ENCODE data around the gene ARRB1.

ARRB1 gene

DNA sequence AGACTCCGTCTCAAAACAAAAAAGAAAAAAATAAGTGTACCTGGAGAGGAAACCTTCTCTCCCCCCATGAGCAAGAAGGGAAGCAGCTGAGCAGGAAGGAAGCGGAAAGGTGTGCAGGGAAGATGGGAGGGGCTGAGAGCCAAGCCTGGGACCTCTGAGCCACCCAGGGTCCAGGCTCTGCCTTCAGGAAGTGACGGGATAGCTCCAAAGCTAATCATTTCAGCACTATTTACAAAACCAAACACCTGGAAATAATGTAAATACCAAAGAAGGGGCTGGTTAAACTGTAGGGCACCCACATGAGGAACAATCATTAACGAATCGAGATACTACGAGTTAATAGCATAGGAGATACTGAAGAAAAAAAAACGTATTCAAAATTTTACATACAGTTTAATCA lies 27.9 kb downstream of the ARRB1 start (continued):
- TF ChIP-seq ZNF280C (tag by site-specific recombination; IDR thresholded peaks at IDR 0.05), result no peak
- TF ChIP-seq ZNF624 (tag by site-specific recombination; IDR thresholded peaks at IDR 0.05), result no peak
- TF ChIP-seq, protein P1, sequence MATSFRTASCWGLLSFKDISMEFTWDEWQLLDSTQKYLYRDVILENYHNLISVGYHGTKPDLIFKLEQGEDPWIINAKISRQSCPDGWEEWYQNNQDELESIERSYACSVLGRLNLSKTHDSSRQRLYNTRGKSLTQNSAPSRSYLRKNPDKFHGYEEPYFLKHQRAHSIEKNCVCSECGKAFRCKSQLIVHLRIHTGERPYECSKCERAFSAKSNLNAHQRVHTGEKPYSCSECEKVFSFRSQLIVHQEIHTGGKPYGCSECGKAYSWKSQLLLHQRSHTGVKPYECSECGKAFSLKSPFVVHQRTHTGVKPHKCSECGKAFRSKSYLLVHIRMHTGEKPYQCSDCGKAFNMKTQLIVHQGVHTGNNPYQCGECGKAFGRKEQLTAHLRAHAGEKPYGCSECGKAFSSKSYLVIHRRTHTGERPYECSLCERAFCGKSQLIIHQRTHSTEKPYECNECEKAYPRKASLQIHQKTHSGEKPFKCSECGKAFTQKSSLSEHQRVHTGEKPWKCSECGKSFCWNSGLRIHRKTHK (tag by site-specific recombination; IDR thresholded peaks at IDR 0.05), result no peak
- no peak for TF ChIP-seq ZNF558 (tag by site-specific recombination; IDR thresholded peaks at IDR 0.05)
- TF ChIP-seq, protein P2, sequence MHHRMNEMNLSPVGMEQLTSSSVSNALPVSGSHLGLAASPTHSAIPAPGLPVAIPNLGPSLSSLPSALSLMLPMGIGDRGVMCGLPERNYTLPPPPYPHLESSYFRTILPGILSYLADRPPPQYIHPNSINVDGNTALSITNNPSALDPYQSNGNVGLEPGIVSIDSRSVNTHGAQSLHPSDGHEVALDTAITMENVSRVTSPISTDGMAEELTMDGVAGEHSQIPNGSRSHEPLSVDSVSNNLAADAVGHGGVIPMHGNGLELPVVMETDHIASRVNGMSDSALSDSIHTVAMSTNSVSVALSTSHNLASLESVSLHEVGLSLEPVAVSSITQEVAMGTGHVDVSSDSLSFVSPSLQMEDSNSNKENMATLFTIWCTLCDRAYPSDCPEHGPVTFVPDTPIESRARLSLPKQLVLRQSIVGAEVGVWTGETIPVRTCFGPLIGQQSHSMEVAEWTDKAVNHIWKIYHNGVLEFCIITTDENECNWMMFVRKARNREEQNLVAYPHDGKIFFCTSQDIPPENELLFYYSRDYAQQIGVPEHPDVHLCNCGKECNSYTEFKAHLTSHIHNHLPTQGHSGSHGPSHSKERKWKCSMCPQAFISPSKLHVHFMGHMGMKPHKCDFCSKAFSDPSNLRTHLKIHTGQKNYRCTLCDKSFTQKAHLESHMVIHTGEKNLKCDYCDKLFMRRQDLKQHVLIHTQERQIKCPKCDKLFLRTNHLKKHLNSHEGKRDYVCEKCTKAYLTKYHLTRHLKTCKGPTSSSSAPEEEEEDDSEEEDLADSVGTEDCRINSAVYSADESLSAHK (tag by site-specific recombination; IDR thresholded peaks at IDR 0.05), result no peak
- no peak for TF ChIP-seq ZNF274 (IDR thresholded peaks at IDR 0.05; ENCODE audit: low read length)
- no peak for TF ChIP-seq ZNF274 (tag by site-specific recombination; IDR thresholded peaks at IDR 0.05; ENCODE audit: borderline replicate concordance)
- TF ChIP-seq ZNF404 (tag by site-specific recombination; IDR thresholded peaks at IDR 0.05), result no peak
- TF ChIP-seq ZNF560 (tag by site-specific recombination; IDR thresholded peaks at IDR 0.05; ENCODE audit: borderline replicate concordance), result no peak
- TF ChIP-seq ZNF701 (tag by site-specific recombination; IDR thresholded peaks at IDR 0.05), result no peak

- Histone ChIP-seq H3K9me3 (ENCODE audit: control insufficient read depth, insufficient read depth, low read depth, low read length) (no peaks in the 10 kb centered on the region), H3K36me3 (ENCODE audit: control insufficient read depth in 2 of 2, insufficient read depth in 1 of 2, low read length in 2 of 2) (no peaks in the 10 kb centered on the region), H3K4me3 (ENCODE audit: low read depth, low read length) (no peak overlapping the region), H3K4me1 (ENCODE audit: control insufficient read depth, insufficient read depth, low read length) (no peaks in the 10 kb centered on the region), H3K27ac (ENCODE audit: extremely low read depth, low read depth, low read length) (no peak overlapping the region)
- ChIA-PET POLR2A (no interaction called here), CTCF (interaction anchor here (0.7 kb wide), 2 partner anchors 68 to 481 kb away, joined by 3 to 4 read pairs; no protein-coding TSS in a partner anchor)
- TF ChIP-seq ZBTB7A (tag by site-specific recombination; IDR thresholded peaks at IDR 0.05; ENCODE audit: low read depth) (no peak), ZNF449 (tag by site-specific recombination; IDR thresholded peaks at IDR 0.05) (no peak), ZNF623 (tag by site-specific recombination; IDR thresholded peaks at IDR 0.05) (no peak)
Measured at GRCh38 chr11:75320643-75321042, 30.8 kb downstream of the ARRB1 start.

DNA sequence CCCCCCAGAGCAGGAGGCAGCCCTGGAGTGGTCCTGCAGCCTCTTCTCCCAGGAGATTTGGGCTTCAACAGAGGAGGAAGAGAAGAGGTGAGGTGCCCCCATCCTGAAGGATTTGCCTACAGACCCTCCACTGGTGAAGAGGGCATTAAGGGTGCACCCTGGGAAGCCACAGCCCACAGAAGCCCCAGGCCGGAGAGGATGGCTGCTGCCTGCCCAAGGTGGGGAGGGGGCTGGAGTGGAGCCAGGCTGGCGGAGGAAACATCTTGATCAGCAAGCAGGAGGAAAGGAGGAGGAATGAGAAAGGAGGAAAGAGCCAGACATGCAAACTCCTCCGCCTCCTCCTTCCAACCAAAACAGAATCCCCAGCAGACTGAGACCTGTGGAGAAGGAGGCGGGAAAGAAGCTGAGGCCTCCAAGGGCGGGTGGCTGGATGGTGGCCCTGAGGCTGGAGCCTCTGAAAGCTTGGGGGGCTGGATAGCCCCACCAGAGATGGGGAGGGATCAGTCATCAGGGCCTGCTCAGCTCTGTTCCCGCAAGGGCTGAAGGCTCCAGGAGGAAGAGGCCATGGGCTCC lies 31.3 kb downstream of the ARRB1 start:
- Histone ChIP-seq H3K4me1 (ENCODE audit: control insufficient read depth, insufficient read depth, low read length) (no peaks in the 10 kb centered on the region), H3K9me3 (ENCODE audit: control insufficient read depth, insufficient read depth, low read depth, low read length) (no peaks in the 10 kb centered on the region), H3K27ac (ENCODE audit: extremely low read depth, low read depth, low read length) (no peak overlapping the region), H3K4me3 (ENCODE audit: low read depth, low read length) (no peak overlapping the region), H3K36me3 (ENCODE audit: control insufficient read depth in 2 of 2, insufficient read depth in 1 of 2, low read length in 2 of 2) (no peaks in the 10 kb centered on the region)
- ChIA-PET CTCF (interaction anchor here (0.7 kb wide), 2 partner anchors 69 to 481 kb away, joined by 3 to 4 read pairs; no protein-coding TSS in a partner anchor), POLR2A (no interaction called here)
- no peak for TF ChIP-seq ZSCAN16 (tag by site-specific recombination; IDR thresholded peaks at IDR 0.05)
- TF ChIP-seq ZNF398 (tag by site-specific recombination; IDR thresholded peaks at IDR 0.05), result no peak
- no peak for TF ChIP-seq ZFP69B (tag by site-specific recombination; IDR thresholded peaks at IDR 0.05)
- TF ChIP-seq ZNF19 (tag by site-specific recombination; IDR thresholded peaks at IDR 0.05; ENCODE audit: low read depth), result no peak
- TF ChIP-seq ZBTB44 (tag by site-specific recombination; IDR thresholded peaks at IDR 0.05), result no peak
- no peak for TF ChIP-seq ZNF704 (tag by site-specific recombination; IDR thresholded peaks at IDR 0.05)
